Large intestine (tissue), 3 donors: ENCODE data around the gene GOLIM4. TPM values are rescaled to one million over a fixed set of nuclear protein-coding genes. Genes with fewer than 3 reads are reported as not detected.
"Not testable (repeated sequence)": the region's sequence is repeated elsewhere in the genome, so short reads cannot be mapped to it uniquely, and the experiment has no call there.

Experiments
- DNase-seq, 2 donors: peaks; one replicate each; pipeline versions ENCODE4 v3.0.0 to v3.0.0-alpha.2; 2013
- H3K27ac ChIP-seq: one replicate; pipeline ENCODE4 v1.5.1; 2013; ENCODE audit warnings: low read length
- H3K27me3 ChIP-seq: 2 replicates; pipeline ENCODE4 v1.6.1; 2013; ENCODE audit warnings: low read length; ENCODE audit not compliant: control insufficient read depth, insufficient read depth
- H3K36me3 ChIP-seq: 2 replicates; pipeline ENCODE4 v1.6.1; 2013; ENCODE audit warnings: low read length; ENCODE audit not compliant: control insufficient read depth, insufficient read depth
- H3K4me1 ChIP-seq: one replicate; pipeline ENCODE4 v1.6.1; 2013; ENCODE audit warnings: low read length; ENCODE audit not compliant: control insufficient read depth, insufficient read depth
- H3K4me3 ChIP-seq: one replicate; pipeline ENCODE4 v1.5.1; 2013; ENCODE audit warnings: low read length
- H3K9me3 ChIP-seq: one replicate; pipeline ENCODE4 v1.6.1; 2013; ENCODE audit warnings: mild to moderate bottlenecking, low read depth, low read length, moderate library complexity; ENCODE audit not compliant: control insufficient read depth
- WGBS: methylation state at CpG from one replicate; pipeline ENCODE4 v1.1.5; 2013; ENCODE audit warnings: low lambda C conversion rate; ENCODE audit not compliant: insufficient coverage; 5-methylcytosine and 5-hydroxymethylcytosine counted together
- polyA plus RNA-seq: library from polyadenylated mRNA; unstranded; fragments of 120-200 nt; gene quantifications from one replicate; pipeline ENCODE4 v1.2.1, GENCODE V29; 2013

Gene GOLIM4
- polyA plus RNA-seq, 1 donor: 94.8 TPM

GRCh38 chr3:168028086-168028485, 67.6 kb downstream of the GOLIM4 start:
- Histone ChIP-seq H3K36me3 (peaks cover 88% of the 10 kb centered on the region), H3K9me3 (no peaks in the 10 kb centered on the region), H3K27ac (no peak overlapping the region), H3K4me3 (no peak overlapping the region), H3K4me1 (no peaks in the 10 kb centered on the region), H3K27me3 (no peaks in the 10 kb centered on the region)
- WGBS: no CpG with 5 or more reads among the region's 1 CpG
- no peak for DNase-seq

- no peaks in the 10 kb centered on the region for H3K27me3 ChIP-seq
- no peak for DNase-seq
- no peaks in the 10 kb centered on the region for H3K4me1 ChIP-seq
- no CpG with 5 or more reads among the region's 3 CpGs for WGBS
- H3K36me3 ChIP-seq: peaks cover 89% of the 10 kb centered on the region
- no peak overlapping the region for H3K4me3 ChIP-seq
- no peaks in the 10 kb centered on the region for H3K9me3 ChIP-seq
- no peak overlapping the region for H3K27ac ChIP-seq
These were observed 69.0 kb downstream of the GOLIM4 start for GRCh38 chr3:168026764-168027163.

GRCh38 chr3:168025076-168025475, 70.6 kb downstream of the GOLIM4 start:
- H3K36me3 ChIP-seq: peaks cover 93% of the 10 kb centered on the region

DNA sequence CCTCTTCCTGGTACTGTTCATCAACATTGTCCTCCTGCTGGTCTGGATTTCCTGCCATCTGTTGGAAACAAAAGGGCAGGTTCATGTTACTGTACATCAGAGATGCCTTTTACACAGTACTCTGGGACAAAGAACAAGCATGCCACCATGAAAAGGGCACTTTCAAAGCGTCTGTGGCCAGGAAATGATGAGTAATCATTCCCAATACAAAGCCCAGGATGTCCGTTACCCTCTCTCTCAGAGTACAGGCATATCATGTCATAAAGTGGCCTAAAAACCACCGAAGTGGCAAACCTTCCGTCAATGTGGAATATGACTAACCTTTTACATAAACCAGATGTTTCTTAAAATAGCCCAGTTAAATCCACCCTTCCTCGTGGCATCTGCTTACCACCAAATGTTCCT, 71.2 kb downstream of the GOLIM4 start:
- 100% methylated on average over 2 of the region's 5 CpGs for WGBS

More at GRCh38 chr3:168025076-168025475, 70.6 kb downstream of the GOLIM4 start:
- no peak overlapping the region for H3K4me3 ChIP-seq
- no peak overlapping the region for H3K27ac ChIP-seq
- H3K27me3 ChIP-seq: no peaks in the 10 kb centered on the region
- no peaks in the 10 kb centered on the region for H3K9me3 ChIP-seq
- H3K4me1 ChIP-seq: no peaks in the 10 kb centered on the region
- DNase-seq: no peak

GRCh38 chr3:168021737-168022450, 73.8 kb downstream of the GOLIM4 start:
- H3K9me3 ChIP-seq: no peaks in the 10 kb centered on the region
- WGBS: no CpG with 5 or more reads among the region's 7 CpGs
- H3K4me1 ChIP-seq: no peaks in the 10 kb centered on the region
- no peak overlapping the region for H3K4me3 ChIP-seq
- no peak for DNase-seq
- no peaks in the 10 kb centered on the region for H3K27me3 ChIP-seq
- H3K27ac ChIP-seq: no peak overlapping the region
- H3K36me3 ChIP-seq: peaks cover 77% of the 10 kb centered on the region

More for the DNA sequence above, 71.2 kb downstream of the GOLIM4 start:
- no peak for DNase-seq
- Histone ChIP-seq H3K27me3 (no peaks in the 10 kb centered on the region), H3K27ac (no peak overlapping the region), H3K4me1 (no peaks in the 10 kb centered on the region), H3K9me3 (no peaks in the 10 kb centered on the region), H3K4me3 (no peak overlapping the region), H3K36me3 (peaks cover 90% of the 10 kb centered on the region)

DNA sequence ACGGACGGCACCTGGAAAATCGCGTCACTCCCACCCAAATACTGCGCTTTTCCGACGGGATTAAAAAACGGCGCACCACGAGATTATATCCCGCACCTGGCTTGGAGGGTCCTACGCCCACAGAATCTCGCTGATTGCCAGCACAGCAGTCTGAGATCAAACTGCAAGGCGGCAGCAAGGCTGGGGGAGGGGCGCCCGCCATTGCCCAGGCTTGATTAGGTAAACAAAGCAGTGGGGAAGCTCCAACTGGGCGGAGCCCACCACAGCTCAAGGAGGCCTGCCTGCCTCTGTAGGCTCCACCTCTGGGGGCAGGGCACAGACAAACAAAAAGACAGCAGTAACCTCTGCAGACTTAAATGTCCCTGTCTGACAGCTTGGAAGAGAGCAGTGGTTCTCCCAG, 84.4 kb downstream of the GOLIM4 start:
- not testable (repeated sequence) for H3K4me3 ChIP-seq, H3K4me1 ChIP-seq, H3K9me3 ChIP-seq, DNase-seq, H3K27me3 ChIP-seq, H3K27ac ChIP-seq
- peaks cover 18% of the 10 kb centered on the region for H3K36me3 ChIP-seq
- WGBS: no CpG with 5 or more reads among the region's 17 CpGs

DNA sequence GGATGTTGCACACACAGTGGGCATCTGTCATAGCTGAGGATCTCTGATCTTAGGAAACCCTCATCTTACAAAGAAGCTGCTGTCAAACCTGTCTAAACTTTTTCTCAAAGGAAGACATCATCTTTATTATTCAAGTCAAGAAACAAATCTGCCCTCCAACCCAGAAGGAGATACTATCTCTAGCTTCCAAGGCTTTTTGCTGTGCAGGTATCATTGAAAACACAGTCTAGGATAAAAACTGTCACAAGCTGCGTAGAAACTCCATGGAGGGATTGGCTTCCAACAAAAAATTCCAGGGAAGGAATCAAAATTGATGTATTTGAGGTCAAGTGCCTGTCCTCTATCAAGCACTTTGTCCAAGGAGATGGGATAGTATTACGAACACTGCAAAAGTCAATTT, 89.1 kb downstream of the GOLIM4 start:
- H3K27me3 ChIP-seq: no peaks in the 10 kb centered on the region
- no peaks in the 10 kb centered on the region for H3K4me1 ChIP-seq
- H3K4me3 ChIP-seq: no peak overlapping the region
- no peaks in the 10 kb centered on the region for H3K9me3 ChIP-seq
- H3K27ac ChIP-seq: no peak overlapping the region
- DNase-seq: no peak
- WGBS: 90% methylated on average over 2 of the region's 2 CpGs
- peaks cover 18% of the 10 kb centered on the region for H3K36me3 ChIP-seq

GRCh38 chr3:168003911-168004310, 91.8 kb downstream of the GOLIM4 start:
- Histone ChIP-seq H3K36me3 (peaks cover 4% of the 10 kb centered on the region), H3K27ac (no peak overlapping the region), H3K9me3 (no peaks in the 10 kb centered on the region), H3K27me3 (no peaks in the 10 kb centered on the region), H3K4me1 (no peaks in the 10 kb centered on the region), H3K4me3 (no peak overlapping the region)
- DNase-seq: no peak
- WGBS: 100% methylated on average over 3 of the region's 4 CpGs

- Histone ChIP-seq H3K36me3 (no peaks in the 10 kb centered on the region), H3K27me3 (no peaks in the 10 kb centered on the region), H3K27ac (no peak overlapping the region), H3K9me3 (no peaks in the 10 kb centered on the region), H3K4me3 (no peak overlapping the region), H3K4me1 (no peaks in the 10 kb centered on the region)
- peak in 1 of 2 donors; percentile 18 for DNase-seq
- no CpG with 5 or more reads among the region's 1 CpG for WGBS
These were observed 92.8 kb downstream of the GOLIM4 start for GRCh38 chr3:168002786-168003368.

- no CpG with 5 or more reads among the region's 1 CpG for WGBS
- H3K4me1 ChIP-seq: no peaks in the 10 kb centered on the region
- H3K4me3 ChIP-seq: no peak overlapping the region
- H3K9me3 ChIP-seq: no peaks in the 10 kb centered on the region
- H3K36me3 ChIP-seq: no peaks in the 10 kb centered on the region
- no peak for DNase-seq
- no peak overlapping the region for H3K27ac ChIP-seq
- no peaks in the 10 kb centered on the region for H3K27me3 ChIP-seq
These were observed 94.5 kb downstream of the GOLIM4 start for GRCh38 chr3:168001244-168001643.

DNA sequence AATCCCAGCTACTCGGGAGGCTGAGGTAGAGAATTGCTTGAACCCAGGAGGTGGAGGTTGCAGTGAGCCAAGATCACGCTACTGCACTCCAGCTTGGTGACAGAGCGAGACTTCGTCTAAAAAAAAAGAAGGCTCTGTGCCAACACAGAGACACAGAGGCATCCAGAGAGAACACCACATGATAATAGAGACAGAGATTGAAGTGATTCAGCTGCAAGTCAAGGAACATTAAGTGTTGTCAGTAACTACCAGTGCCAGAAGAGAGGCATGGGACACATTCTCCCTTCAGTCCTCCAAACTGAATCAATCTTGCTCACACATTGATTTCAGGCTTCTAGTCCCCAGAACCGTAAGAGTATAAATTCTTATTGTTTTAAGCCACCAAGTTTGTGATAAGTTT, 97.5 kb downstream of the GOLIM4 start:
- Histone ChIP-seq H3K36me3 (no peaks in the 10 kb centered on the region), H3K4me1 (peaks cover 3% of the 10 kb centered on the region), H3K4me3 (no peak overlapping the region), H3K27ac (no peak overlapping the region), H3K27me3 (no peaks in the 10 kb centered on the region), H3K9me3 (no peaks in the 10 kb centered on the region)
- DNase-seq: no peak
- WGBS: no CpG with 5 or more reads among the region's 5 CpGs
